ENCODE data around the gene ATP2C1.

ATP2C1 gene

GRCh38 chr3:130933801-130934345, 40.0 kb downstream of the ATP2C1 start:
- Histone ChIP-seq H3K4me3 (replicated peaks; ENCODE audit: insufficient read depth, low read length) (no peak overlapping the region), H3K27me3 (ENCODE audit: insufficient read depth, poor library complexity, severe bottlenecking) (no peaks in the 10 kb centered on the region), H3K27ac (replicated peaks) (no peak overlapping the region)
- TF ChIP-seq SPI1 (IDR thresholded peaks at IDR 0.05; ENCODE audit: borderline replicate concordance, low read depth): no peak
- no peak for TF ChIP-seq REST (IDR thresholded peaks at IDR 0.05; ENCODE audit: insufficient replicate concordance, low read depth)
- no peak for TF ChIP-seq CTCF (IDR thresholded peaks at IDR 0.05; ENCODE audit: insufficient read depth, low read length)
- no peak for TF ChIP-seq POLR2AphosphoS5 (IDR thresholded peaks at IDR 0.05; ENCODE audit: low read depth)
- no peak for DNase-seq (ENCODE audit: low read depth in 1 of 2, low spot score in 1 of 2)

- TF ChIP-seq POLR2AphosphoS5 (IDR thresholded peaks at IDR 0.05; ENCODE audit: low read depth): no peak
- no peak for TF ChIP-seq CTCF (IDR thresholded peaks at IDR 0.05; ENCODE audit: insufficient read depth, low read length)
- TF ChIP-seq GABPA (IDR thresholded peaks at IDR 0.05; ENCODE audit: low read depth): no peak
- no peak overlapping the region for H3K27ac ChIP-seq (replicated peaks)
These were observed 40.7 kb downstream of the ATP2C1 start for GRCh38 chr3:130934442-130935089.

GRCh38 chr3:130935761-130936492, 42.0 kb downstream of the ATP2C1 start:
- TF ChIP-seq POLR2AphosphoS5 (IDR thresholded peaks at IDR 0.05; ENCODE audit: low read depth) (no peak), REST (IDR thresholded peaks at IDR 0.05; ENCODE audit: insufficient replicate concordance, low read depth) (no peak), CTCF (IDR thresholded peaks at IDR 0.05; ENCODE audit: insufficient read depth, low read length) (no peak), SPI1 (IDR thresholded peaks at IDR 0.05; ENCODE audit: borderline replicate concordance, low read depth) (no peak), GABPA (IDR thresholded peaks at IDR 0.05; ENCODE audit: low read depth) (no peak)
- no peaks in the 10 kb centered on the region for H3K27me3 ChIP-seq (ENCODE audit: insufficient read depth, poor library complexity, severe bottlenecking)
- H3K4me3 ChIP-seq (replicated peaks; ENCODE audit: insufficient read depth, low read length): no peak overlapping the region
- H3K27ac ChIP-seq (replicated peaks): no peak overlapping the region
- DNase-seq (ENCODE audit: low read depth in 1 of 2, low spot score in 1 of 2): no peak

More at GRCh38 chr3:130934442-130935089, 40.7 kb downstream of the ATP2C1 start:
- Histone ChIP-seq H3K4me3 (replicated peaks; ENCODE audit: insufficient read depth, low read length) (no peak overlapping the region), H3K27me3 (ENCODE audit: insufficient read depth, poor library complexity, severe bottlenecking) (no peaks in the 10 kb centered on the region)
- no peak for DNase-seq (ENCODE audit: low read depth in 1 of 2, low spot score in 1 of 2)
